Measurements from ENCODE around the gene SRA1. TPM values are rescaled to one million over a fixed set of nuclear protein-coding genes. Genes with fewer than 3 reads are reported as not detected.
A peak's percentile ranks its signal among the peaks of the same experiment; 100 is the strongest.

SRA1 gene
- total and polyA plus RNA-seq, 2 of the 8 experiments (the other 6 are each of a cell fraction or from before 2014, with no cell fraction given): 27.4 to 39.4 TPM

GRCh38 chr5:140557136-140557805, at the start of gene SRA1 (continued):
- no peak for TF ChIP-seq HDAC2 (IDR thresholded peaks at IDR 0.05; ENCODE audit: borderline replicate concordance in 1 of 2, low read depth in 2 of 2, low read length in 2 of 2)
- TF ChIP-seq YY1 (IDR thresholded peaks at IDR 0.05; ENCODE audit: low read depth, low read length): peak; percentile 66; the same call in 1 of the 2 replicates
- peak; percentile 94 for TF ChIP-seq GABPA (IDR thresholded peaks at IDR 0.05; ENCODE audit: borderline replicate concordance, insufficient read depth, low read length)
- no peak for TF ChIP-seq RNF2 (IDR thresholded peaks at IDR 0.05; ENCODE audit: borderline replicate concordance, low read depth, low read length, missing control alignments, poor library complexity, severe bottlenecking)
- TF ChIP-seq TAF7 (optimal IDR thresholded peaks at IDR 0.05; ENCODE audit: borderline replicate concordance, low read depth, low read length): peak; percentile 87
- TF ChIP-seq MAFK (IDR thresholded peaks at IDR 0.05; ENCODE audit: low read depth, low read length): no peak
- TF ChIP-seq KDM4A (IDR thresholded peaks at IDR 0.05; ENCODE audit: low read depth, low read length, severe bottlenecking): peak; percentile 52
- peak; percentile 92 for TF ChIP-seq CREB1 (IDR thresholded peaks at IDR 0.05)
- TF ChIP-seq, protein P1, sequence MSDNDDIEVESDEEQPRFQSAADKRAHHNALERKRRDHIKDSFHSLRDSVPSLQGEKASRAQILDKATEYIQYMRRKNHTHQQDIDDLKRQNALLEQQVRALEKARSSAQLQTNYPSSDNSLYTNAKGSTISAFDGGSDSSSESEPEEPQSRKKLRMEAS (IDR thresholded peaks at IDR 0.05): peak; percentile 81; the same call in 1 of the 2 replicates
- TF ChIP-seq GTF2F1 (IDR thresholded peaks at IDR 0.05; ENCODE audit: borderline replicate concordance, low read depth, low read length): no peak
- no peak for TF ChIP-seq CBX5 (IDR thresholded peaks at IDR 0.05; ENCODE audit: low read depth, low read length)
- TF ChIP-seq BACH1 (IDR thresholded peaks at IDR 0.05; ENCODE audit: low read length): no peak
- no peak for TF ChIP-seq TCF12 (IDR thresholded peaks at IDR 0.05; ENCODE audit: low read depth, low read length)
- TF ChIP-seq SAP30 (IDR thresholded peaks at IDR 0.05; ENCODE audit: insufficient read depth, insufficient replicate concordance, low read length): no peak
- no peak for TF ChIP-seq USF2 (IDR thresholded peaks at IDR 0.05; ENCODE audit: low read length)
- TF ChIP-seq JUND (IDR thresholded peaks at IDR 0.05; ENCODE audit: low read length): peak; percentile 38; the same call in 1 of the 2 replicates
- no peak for TF ChIP-seq EP300 (IDR thresholded peaks at IDR 0.05; ENCODE audit: borderline replicate concordance in 1 of 2, low read depth in 2 of 2, low read length in 2 of 2)
- no peak for TF ChIP-seq FOSL1 (IDR thresholded peaks at IDR 0.05; ENCODE audit: insufficient read depth, low read depth, low read length)
- TF ChIP-seq, protein P2, sequence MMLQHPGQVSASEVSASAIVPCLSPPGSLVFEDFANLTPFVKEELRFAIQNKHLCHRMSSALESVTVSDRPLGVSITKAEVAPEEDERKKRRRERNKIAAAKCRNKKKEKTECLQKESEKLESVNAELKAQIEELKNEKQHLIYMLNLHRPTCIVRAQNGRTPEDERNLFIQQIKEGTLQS (IDR thresholded peaks at IDR 0.05; ENCODE audit: insufficient read depth, low read depth, low read length): no peak
- TF ChIP-seq SIN3A (conservative IDR thresholded peaks at IDR 0.05 in 1 of 2, IDR thresholded peaks at IDR 0.05 in 1 of 2; ENCODE audit: low read depth in 1 of 2, low read length in 2 of 2): peak; percentile 62 to 82; a peak in 3 of 4 replicates
- peak; percentile 83 for TF ChIP-seq TBP (IDR thresholded peaks at IDR 0.05; ENCODE audit: low read depth, low read length)

All from H1 (cell line).